ENCODE data around the gene GLP1R. TPM values are rescaled to one million over a fixed set of nuclear protein-coding genes. Genes with fewer than 3 reads are reported as not detected.

GLP1R gene
- total and polyA plus RNA-seq, 2 donors from 2014 or later: 0.13 to 0.22 TPM

DNA sequence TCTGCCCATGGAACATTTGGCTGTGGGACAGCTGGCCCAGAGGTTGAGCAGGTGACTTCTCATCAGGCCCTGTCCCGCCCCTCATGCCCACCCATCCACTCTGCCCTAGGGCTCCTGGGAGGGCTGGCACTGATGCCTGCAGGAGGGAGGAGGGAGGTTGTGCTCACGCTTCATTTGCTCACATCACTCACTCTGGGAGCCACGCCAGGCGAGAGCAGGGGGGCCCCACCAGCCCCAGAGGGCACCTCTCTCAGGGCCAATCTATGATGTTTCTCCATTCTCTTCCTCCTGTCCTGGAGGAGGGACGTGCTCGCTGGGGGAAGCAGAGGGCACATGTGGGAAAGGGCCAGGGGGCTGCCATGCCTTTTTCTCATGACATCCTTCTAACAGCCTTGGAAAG lies 10.9 kb upstream of the GLP1R start:
- no peak for TF ChIP-seq CTCF (IDR thresholded peaks at IDR 0.05; ENCODE audit: borderline replicate concordance, extremely low read depth, insufficient read depth)
- Histone ChIP-seq H3K27me3 (ENCODE audit: control insufficient read depth, insufficient read depth, low read length) (no peaks in the 10 kb centered on the region), H3K9ac (ENCODE audit: low read length in 3 of 3) (no peak overlapping the region), H3K36me3 (ENCODE audit: control insufficient read depth in 2 of 3, insufficient read depth in 3 of 3, low read length in 3 of 3) (no peaks in the 10 kb centered on the region), H3K27ac (ENCODE audit: low read depth in 2 of 2, low read length in 2 of 2) (no peak overlapping the region), H3K9me3 (ENCODE audit: control insufficient read depth in 2 of 3, insufficient read depth in 1 of 3, low read length in 3 of 3) (no peaks in the 10 kb centered on the region), H3K4me1 (ENCODE audit: control insufficient read depth in 2 of 3, insufficient read depth in 2 of 3, low read depth in 1 of 3, low read length in 3 of 3) (no peaks in the 10 kb centered on the region), H3K4me3 (ENCODE audit: low read length in 3 of 3) (no peak overlapping the region)
- intact Hi-C loops (cut with DNase I): no loop called here
- FAIRE-seq (no peak), DNase-seq (no peak)

DNA sequence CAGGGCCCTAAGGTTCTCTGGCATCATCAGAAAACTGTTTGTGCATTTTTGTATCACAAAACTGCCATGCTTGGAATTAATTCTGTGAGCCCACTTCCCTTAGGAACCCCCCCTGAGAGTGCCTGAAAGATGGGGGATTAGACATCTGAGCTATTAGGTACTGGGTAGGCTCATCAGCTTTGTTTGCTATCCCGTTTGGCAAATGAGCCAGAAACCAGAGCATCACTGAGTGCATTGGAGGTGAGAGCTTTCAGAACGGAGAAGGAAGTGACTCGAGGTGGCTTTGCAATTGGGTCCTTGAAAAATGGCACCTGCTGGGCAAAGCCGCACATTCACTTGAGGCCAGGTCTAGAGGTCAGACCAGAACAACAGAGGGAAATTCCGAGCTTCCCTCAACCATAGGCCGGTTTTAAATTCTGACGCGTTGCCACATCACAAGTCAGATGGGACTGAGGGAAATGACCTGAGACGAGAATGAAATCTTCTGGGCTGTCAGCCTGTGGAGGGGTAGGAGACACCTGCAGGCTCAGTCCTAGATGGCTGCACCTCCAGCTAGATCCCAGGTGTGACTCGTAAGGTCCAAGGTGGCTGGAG lies 8.4 kb upstream of the GLP1R start:
- Histone ChIP-seq H3K4me1 (ENCODE audit: control insufficient read depth in 2 of 3, insufficient read depth in 2 of 3, low read depth in 1 of 3, low read length in 3 of 3) (no peaks in the 10 kb centered on the region), H3K9me3 (ENCODE audit: control insufficient read depth in 2 of 3, insufficient read depth in 1 of 3, low read length in 3 of 3) (no peaks in the 10 kb centered on the region), H3K9ac (ENCODE audit: low read length in 3 of 3) (no peak overlapping the region), H3K27me3 (ENCODE audit: control insufficient read depth, insufficient read depth, low read length) (no peaks in the 10 kb centered on the region), H3K4me3 (ENCODE audit: low read length in 3 of 3) (no peak overlapping the region), H3K27ac (ENCODE audit: low read depth in 2 of 2, low read length in 2 of 2) (no peak overlapping the region), H3K36me3 (ENCODE audit: control insufficient read depth in 2 of 3, insufficient read depth in 3 of 3, low read length in 3 of 3) (no peaks in the 10 kb centered on the region)
- no peak for TF ChIP-seq CTCF (IDR thresholded peaks at IDR 0.05; ENCODE audit: borderline replicate concordance, extremely low read depth, insufficient read depth)
- FAIRE-seq: no peak
- peak in 1 of 5 donors; percentile 21 for DNase-seq
- intact Hi-C loops (cut with DNase I): no loop called here

- Histone ChIP-seq H3K27ac (ENCODE audit: low read depth in 2 of 2, low read length in 2 of 2) (no peak overlapping the region), H3K36me3 (ENCODE audit: control insufficient read depth in 2 of 3, insufficient read depth in 3 of 3, low read length in 3 of 3) (no peaks in the 10 kb centered on the region), H3K27me3 (ENCODE audit: control insufficient read depth, insufficient read depth, low read length) (no peaks in the 10 kb centered on the region), H3K9me3 (ENCODE audit: control insufficient read depth in 2 of 3, insufficient read depth in 1 of 3, low read length in 3 of 3) (no peaks in the 10 kb centered on the region), H3K4me1 (ENCODE audit: control insufficient read depth in 2 of 3, insufficient read depth in 2 of 3, low read depth in 1 of 3, low read length in 3 of 3) (no peaks in the 10 kb centered on the region), H3K9ac (ENCODE audit: low read length in 3 of 3) (no peak overlapping the region), H3K4me3 (ENCODE audit: low read length in 3 of 3) (no peak overlapping the region)
- no peak for TF ChIP-seq CTCF (IDR thresholded peaks at IDR 0.05; ENCODE audit: borderline replicate concordance, extremely low read depth, insufficient read depth)
- intact Hi-C loops (cut with DNase I): no loop called here
- no peak for FAIRE-seq
- no peak for DNase-seq
Measured at GRCh38 chr6:39041072-39041471, 7.5 kb upstream of the GLP1R start.

DNA sequence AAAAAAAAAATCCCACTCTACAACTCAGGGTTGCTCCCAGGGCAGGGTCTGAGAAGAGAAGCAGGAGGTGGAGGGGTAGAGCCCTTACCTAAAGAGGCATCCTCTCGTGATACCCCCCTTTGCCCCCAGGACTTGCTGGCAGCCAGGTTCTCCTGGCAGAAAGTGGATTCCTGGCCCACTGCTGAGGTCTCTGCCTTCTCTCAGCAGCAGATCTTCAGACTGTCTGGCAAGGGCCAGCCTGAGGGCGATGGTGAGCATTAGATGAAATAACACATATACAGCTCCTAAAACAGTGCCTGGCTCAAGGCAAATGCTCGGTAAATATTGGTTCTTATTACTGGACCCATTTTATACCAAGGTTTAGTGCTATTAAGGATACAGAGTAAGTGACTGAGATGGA lies 4.8 kb upstream of the GLP1R start:
- H3K4me3 ChIP-seq (ENCODE audit: low read length in 3 of 3): no peak overlapping the region
- no peak for DNase-seq
- no peak overlapping the region for H3K9ac ChIP-seq (ENCODE audit: low read length in 3 of 3)
- no peak for TF ChIP-seq CTCF (IDR thresholded peaks at IDR 0.05; ENCODE audit: borderline replicate concordance, extremely low read depth, insufficient read depth)
- no peak overlapping the region for H3K27ac ChIP-seq (ENCODE audit: low read depth in 2 of 2, low read length in 2 of 2)
- no peak for FAIRE-seq
- no peaks in the 10 kb centered on the region for H3K36me3 ChIP-seq (ENCODE audit: control insufficient read depth in 2 of 3, insufficient read depth in 3 of 3, low read length in 3 of 3)
- peaks cover 7% of the 10 kb centered on the region for H3K27me3 ChIP-seq (ENCODE audit: control insufficient read depth, insufficient read depth, low read length)
- H3K9me3 ChIP-seq (ENCODE audit: control insufficient read depth in 2 of 3, insufficient read depth in 1 of 3, low read length in 3 of 3): no peaks in the 10 kb centered on the region
- no peaks in the 10 kb centered on the region for H3K4me1 ChIP-seq (ENCODE audit: control insufficient read depth in 2 of 3, insufficient read depth in 2 of 3, low read depth in 1 of 3, low read length in 3 of 3)
- intact Hi-C loops (cut with DNase I): no loop called here
